KOPT-K1 (cell line): ENCODE results near the gene EIF4G2.
"Not testable (repeated sequence)": the region's sequence is repeated elsewhere in the genome, so short reads cannot be mapped to it uniquely, and the experiment has no call there.

Source experiments
- H3K27ac ChIP-seq: fragments of 200-600 bp; sonication (generic); 2 replicates; pipeline ENCODE4 v1.5.1; 2016; ENCODE audit warnings: antibody characterized with exemption, mild to moderate bottlenecking, low read depth, low read length; ENCODE audit not compliant: poor library complexity, severe bottlenecking
- H3K36me3 ChIP-seq: fragments of 200-600 bp; sonication (generic); 2 replicates; pipeline ENCODE4 v1.5.1; 2017; ENCODE audit warnings: antibody characterized with exemption, mild to moderate bottlenecking, low read length, moderate library complexity; ENCODE audit not compliant: insufficient read depth
- H3K9me3 ChIP-seq: fragments of 200-600 bp; sonication (generic); 2 replicates; pipeline ENCODE4 v1.5.1; 2017; ENCODE audit warnings: antibody characterized with exemption, low read length, mild to moderate bottlenecking; ENCODE audit not compliant: insufficient read depth, poor library complexity, severe bottlenecking

Gene EIF4G2

GRCh38 chr11:10808553-10809372, at the start of gene EIF4G2:
Gene EIF4G2 (minus strand): TSS chr11:10808926.
- H3K36me3 ChIP-seq = peaks cover 38% of the 10 kb centered on the region
- H3K9me3 ChIP-seq = no peaks in the 10 kb centered on the region
- peak within 1 kb of the TSS; percentile 99 for H3K27ac ChIP-seq

DNA sequence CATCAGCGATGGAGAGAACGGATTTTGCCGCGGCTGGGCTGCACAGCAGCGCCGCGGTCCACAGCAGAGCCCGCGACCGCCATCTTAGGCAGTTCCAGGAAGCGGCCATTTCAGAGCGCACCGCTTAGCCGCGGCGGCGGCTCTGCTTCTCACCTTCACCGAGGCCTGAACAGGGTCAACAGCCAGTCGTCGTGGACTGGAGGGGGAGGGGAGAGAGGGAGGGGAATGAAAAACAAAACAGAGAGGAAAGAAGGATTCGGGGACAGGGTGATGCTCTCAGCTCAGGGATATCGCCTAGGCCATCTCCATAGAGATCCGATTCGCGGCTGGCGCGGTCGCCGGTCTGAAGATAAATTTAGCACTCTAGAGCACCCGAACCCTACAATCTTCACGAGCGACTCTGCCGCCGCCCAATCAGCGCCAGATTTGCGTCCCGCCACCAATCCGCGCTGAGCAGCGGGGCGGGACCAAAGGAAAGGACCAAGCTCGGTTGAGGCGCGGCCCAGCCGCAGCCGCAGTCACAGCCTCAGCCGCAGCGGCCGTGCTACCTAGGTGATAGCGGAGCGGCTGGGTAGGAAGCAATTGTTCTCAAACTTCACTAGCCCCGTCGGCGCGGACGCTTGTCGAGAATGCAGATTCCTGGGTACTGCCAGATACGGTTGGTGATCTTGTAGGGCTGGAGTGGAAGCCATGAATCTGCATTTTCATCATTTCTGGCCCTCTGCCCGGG, 49.1 kb upstream of the EIF4G2 start, which contains the start of gene ZBED5:
Gene ZBED5 (minus strand): TSS at position 345 of the 730 bp plus-strand sequence. CDS start 3,108 bp downstream, outside the sequence.
- Histone ChIP-seq H3K36me3 (peaks cover 29% of the 10 kb centered on the region), H3K27ac (peak within 1 kb of the TSS; percentile 95), H3K9me3 (no peaks in the 10 kb centered on the region)

- peaks cover 34% of the 10 kb centered on the region for H3K36me3 ChIP-seq
- H3K9me3 ChIP-seq = no peaks in the 10 kb centered on the region
- H3K27ac ChIP-seq = peak overlapping the region; percentile 95
Measured at GRCh38 chr11:10857459-10857708, 48.7 kb upstream of the EIF4G2 start.

GRCh38 chr11:10856689-10857458, 48.1 kb upstream of the EIF4G2 start:
- no peaks in the 10 kb centered on the region for H3K9me3 ChIP-seq
- peaks cover 39% of the 10 kb centered on the region for H3K36me3 ChIP-seq
- peak overlapping the region; percentile 95 for H3K27ac ChIP-seq

DNA sequence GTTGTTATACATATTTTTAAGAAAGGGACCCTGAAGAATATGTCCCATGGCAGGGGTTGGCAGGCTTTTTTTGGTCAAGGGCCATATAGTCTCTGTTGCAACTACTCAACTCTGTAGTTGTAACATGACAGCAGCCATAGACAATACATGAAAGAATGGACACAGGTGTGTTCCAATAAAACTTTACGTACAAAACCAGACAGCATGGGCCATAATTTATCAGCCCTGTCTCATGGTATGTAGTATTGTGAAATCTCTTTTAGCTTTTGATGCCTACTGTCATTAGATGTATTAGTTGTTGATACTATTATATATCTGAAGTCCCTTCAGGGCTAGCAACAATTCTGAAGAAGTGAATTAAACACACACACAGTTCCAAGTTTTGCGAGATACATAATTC, 46.6 kb upstream of the EIF4G2 start:
- Histone ChIP-seq H3K9me3 (no peaks in the 10 kb centered on the region), H3K36me3 (peaks cover 50% of the 10 kb centered on the region), H3K27ac (no peak overlapping the region)

DNA sequence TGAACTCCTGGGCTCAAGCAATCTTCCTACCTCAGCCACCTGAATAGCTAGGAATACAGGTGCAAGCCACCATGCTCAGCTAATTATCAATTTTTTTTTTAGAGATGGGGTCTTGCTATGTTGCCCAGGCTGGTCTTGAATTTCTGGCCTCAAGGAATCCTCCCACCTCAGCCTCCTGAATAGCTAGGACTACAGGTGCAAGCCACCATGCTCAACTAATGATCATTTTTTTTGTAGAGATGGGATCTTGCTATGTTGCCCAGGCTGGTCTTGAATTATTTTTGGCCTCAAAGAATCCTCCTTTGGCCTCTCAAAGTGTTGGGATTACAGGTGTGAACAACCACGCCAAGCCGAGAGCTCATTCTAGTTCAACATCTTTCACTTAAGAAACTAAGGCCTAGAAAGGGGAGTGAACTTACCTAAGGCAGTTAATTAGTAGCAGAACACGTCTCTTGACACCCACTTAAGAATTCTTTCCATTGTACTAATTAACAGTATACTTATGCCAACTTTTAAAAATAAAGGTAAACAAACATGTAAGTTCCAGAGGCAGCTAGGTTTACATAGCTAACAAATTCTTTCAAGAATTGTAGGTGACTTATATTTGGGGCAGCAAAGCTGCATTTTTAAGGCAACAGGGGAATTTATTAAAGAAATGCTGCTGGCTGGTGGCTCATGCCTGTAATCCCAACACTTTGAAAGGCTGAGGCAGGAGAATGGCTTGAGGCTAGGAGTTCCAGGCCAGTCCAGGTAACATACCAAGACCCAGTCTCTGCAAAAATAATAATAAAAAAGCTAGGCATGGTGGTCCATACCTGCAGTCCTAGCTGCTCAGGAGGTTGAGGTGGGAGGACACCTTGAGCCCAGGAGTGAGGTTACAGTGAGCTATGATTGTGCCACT, 39.5 kb upstream of the EIF4G2 start:
- no peak overlapping the region for H3K27ac ChIP-seq
- H3K9me3 ChIP-seq = no peaks in the 10 kb centered on the region
- peaks cover 31% of the 10 kb centered on the region for H3K36me3 ChIP-seq

DNA sequence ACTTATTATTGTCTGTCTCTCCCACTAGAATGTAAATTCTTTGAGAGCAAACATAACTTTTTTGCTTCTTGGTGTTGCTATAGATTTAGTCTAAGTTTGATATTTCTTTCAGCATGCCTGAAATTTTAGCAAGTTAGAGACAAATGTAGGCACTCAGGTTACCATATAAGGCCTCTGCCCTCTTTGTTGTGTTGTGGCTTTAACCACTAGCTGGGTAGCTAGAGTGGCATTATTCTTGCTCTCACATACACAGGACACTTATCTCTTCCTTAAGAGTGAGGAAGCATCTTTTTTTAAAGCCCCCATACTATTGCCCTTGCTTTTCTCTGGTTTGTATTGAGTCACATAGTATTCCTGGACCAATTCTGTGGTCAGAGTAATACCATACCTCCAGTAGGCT, 37.9 kb upstream of the EIF4G2 start:
- peaks cover 16% of the 10 kb centered on the region for H3K36me3 ChIP-seq
- H3K9me3 ChIP-seq = no peaks in the 10 kb centered on the region
- H3K27ac ChIP-seq = no peak overlapping the region

DNA sequence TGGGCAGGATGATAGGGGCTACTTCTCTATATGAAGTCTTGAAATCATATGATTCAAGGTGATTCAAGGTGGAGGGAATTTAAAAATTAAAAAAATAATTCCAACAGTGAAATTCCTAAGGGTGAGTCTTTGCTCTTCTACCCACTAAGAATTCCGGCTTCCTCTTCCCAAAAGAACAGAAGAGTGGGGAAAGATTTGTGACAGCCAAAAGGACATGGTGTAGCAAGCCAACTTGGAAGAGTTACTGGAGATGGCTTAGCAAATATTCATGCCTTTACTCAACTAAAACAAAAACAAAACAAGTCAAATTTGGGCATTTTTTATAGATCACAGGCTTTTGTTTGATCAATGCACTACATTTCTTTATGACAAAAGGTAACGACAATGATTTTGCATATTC, 36.9 kb upstream of the EIF4G2 start:
- Histone ChIP-seq H3K36me3 (peaks cover 9% of the 10 kb centered on the region), H3K9me3 (no peaks in the 10 kb centered on the region), H3K27ac (no peak overlapping the region)

- peaks cover 2% of the 10 kb centered on the region; the same call in 1 of the 2 replicates for H3K36me3 ChIP-seq
- H3K27ac ChIP-seq = no peak overlapping the region
- no peaks in the 10 kb centered on the region for H3K9me3 ChIP-seq
Measured at GRCh38 chr11:10844796-10845195, 36.1 kb upstream of the EIF4G2 start.

- Histone ChIP-seq H3K9me3 (no peaks in the 10 kb centered on the region), H3K27ac (no peak overlapping the region), H3K36me3 (no peaks in the 10 kb centered on the region)
Measured at GRCh38 chr11:10844356-10844755, 35.6 kb upstream of the EIF4G2 start.

- no peaks in the 10 kb centered on the region for H3K9me3 ChIP-seq
- no peaks in the 10 kb centered on the region for H3K36me3 ChIP-seq
- H3K27ac ChIP-seq = no peak overlapping the region
Measured at GRCh38 chr11:10838881-10839280, 30.2 kb upstream of the EIF4G2 start.

DNA sequence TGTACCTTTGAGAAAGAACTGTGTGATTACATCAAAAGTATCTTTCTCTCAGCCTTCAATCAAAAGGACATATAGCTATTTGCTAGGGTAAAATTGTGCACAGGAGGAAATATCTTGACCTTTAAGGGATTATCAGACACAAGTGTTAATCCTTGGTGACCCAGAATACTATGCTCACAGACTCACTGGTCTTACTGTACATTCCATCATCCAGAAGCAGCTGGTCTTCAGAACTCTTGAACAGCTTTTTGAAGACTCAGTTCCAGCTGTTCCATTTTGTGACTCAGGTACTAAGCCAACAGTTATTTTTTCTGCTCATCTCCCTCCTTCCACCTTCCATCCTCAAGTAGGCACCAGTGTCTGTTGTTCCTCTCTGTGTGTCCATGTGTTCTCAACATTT, 29.4 kb upstream of the EIF4G2 start:
- Histone ChIP-seq H3K36me3 (no peaks in the 10 kb centered on the region), H3K27ac (no peak overlapping the region), H3K9me3 (no peaks in the 10 kb centered on the region)

DNA sequence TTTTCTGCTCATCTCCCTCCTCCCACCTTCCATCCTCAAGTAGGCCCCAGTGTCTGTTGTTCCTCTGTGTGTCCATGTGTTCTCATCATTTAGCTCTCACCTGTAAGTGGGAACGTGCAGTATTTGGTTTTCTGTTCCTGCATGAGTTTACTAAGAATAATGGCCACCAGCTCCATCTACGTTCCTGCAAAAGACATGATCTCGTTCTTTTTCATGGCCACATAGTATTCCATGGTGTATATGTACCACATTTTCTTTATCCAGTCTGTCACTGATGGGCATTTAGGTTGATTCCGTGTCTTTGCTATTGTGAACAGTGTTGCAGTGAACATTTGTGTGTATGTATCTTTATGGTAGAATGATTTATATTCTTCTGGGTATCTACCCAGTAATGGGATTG, 28.2 kb upstream of the EIF4G2 start:
- not testable (repeated sequence) for H3K27ac ChIP-seq, H3K9me3 ChIP-seq, H3K36me3 ChIP-seq

DNA sequence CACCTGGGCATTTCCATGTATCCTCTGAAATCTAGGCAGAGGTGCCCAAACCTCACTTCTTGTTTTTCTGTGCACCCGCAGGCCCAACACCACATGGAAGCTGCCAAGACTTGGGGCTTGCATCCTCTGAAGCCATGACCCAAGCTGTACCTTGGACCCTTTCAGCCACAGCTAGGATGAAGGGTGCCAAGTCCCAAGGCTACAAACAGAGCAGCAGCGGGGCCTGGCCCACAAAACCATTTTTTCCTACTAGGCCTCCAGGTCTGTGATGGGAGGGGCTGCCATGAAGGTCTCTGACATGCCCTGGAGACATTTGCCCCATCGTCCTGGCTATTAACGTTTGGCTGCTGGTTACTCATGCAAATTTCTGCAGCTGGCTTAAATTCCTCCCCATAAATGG, 20.4 kb upstream of the EIF4G2 start:
- Histone ChIP-seq H3K9me3 (peaks cover 3% of the 10 kb centered on the region), H3K36me3 (no peaks in the 10 kb centered on the region), H3K27ac (no peak overlapping the region)
